C4-2B (cell line): Measurements from ENCODE around the gene RTBDN.

ENCODE experiments used
- CTCF ChIP-seq: fragments of 450-650 bp; conservative IDR thresholded peaks from 2 replicates; pipeline ENCODE4 v1.5.1; 2017; ENCODE audit warnings: mild to moderate bottlenecking
- ZFX ChIP-seq: fragments of 450-650 bp; IDR thresholded peaks from 2 replicates; pipeline ENCODE4 v1.6.1; 2017

GRCh38 chr19:12836529-12836863 is 2.1 kb upstream of the RTBDN start:
- TF ChIP-seq CTCF (no peak), ZFX (no peak)
